Lower lobe of right lung (tissue), 2 donors: Measurements from ENCODE around the gene SH2D1B. TPM values are rescaled to one million over a fixed set of nuclear protein-coding genes. Genes with fewer than 3 reads are reported as not detected.

ENCODE experiments used
- ATAC-seq, 2 donors: fragments of 200-7000 bp; cut with Tn5 transposase; one replicate each; pipeline ENCODE4 v1.9.1; 2020 to 2022; ENCODE audit warnings: mild to moderate bottlenecking in 2 of 2, moderate library complexity in 2 of 2
- DNase-seq: peaks from one replicate; pipeline ENCODE4 v3.0.0-alpha.2; 2020
- H3K27ac ChIP-seq: fragments of 200-600 bp; one replicate; pipeline ENCODE4 v1.8.0; 2022
- H3K27me3 ChIP-seq: fragments of 200-600 bp; one replicate; pipeline ENCODE4 v1.8.0; 2022; ENCODE audit warnings: low read depth
- H3K36me3 ChIP-seq: fragments of 200-600 bp; one replicate; pipeline ENCODE4 v1.8.0; 2022; ENCODE audit warnings: mild to moderate bottlenecking
- H3K4me1 ChIP-seq: fragments of 200-600 bp; one replicate; pipeline ENCODE4 v1.8.0; 2022
- H3K4me3 ChIP-seq: fragments of 200-600 bp; one replicate; pipeline ENCODE4 v1.8.0; 2022; ENCODE audit warnings: mild to moderate bottlenecking
- H3K9me3 ChIP-seq: fragments of 200-600 bp; one replicate; pipeline ENCODE4 v1.8.0; 2022
- intact Hi-C: fragments of 100-400 bp; cut with DNase I; formaldehyde crosslinking; loops from one replicate; pipeline ENCODE4 v1.11.0; 2022
- total RNA-seq: library from RNA; stranded (reverse); fragmentation: NEBNext Ultra II Directional; extraction: Animal tissue kit (Norgen Biotek cat#: 25700); gene quantifications from one replicate; pipeline ENCODE4 v1.2.1, GENCODE V29; 2021
- TF ChIP-seq, protein P1 (sequence below): fragments of 200-600 bp; IDR thresholded peaks from one replicate; pipeline ENCODE4 v1.8.0; 2022; ENCODE audit warnings: antibody characterized with exemption, mild to moderate bottlenecking
- donor health status: DM: no; HTN: yes; CAD: no; lungs with severe emphysema.

SH2D1B gene
- total RNA-seq, 1 donor from 2014 or later, result 1.9 TPM

DNA sequence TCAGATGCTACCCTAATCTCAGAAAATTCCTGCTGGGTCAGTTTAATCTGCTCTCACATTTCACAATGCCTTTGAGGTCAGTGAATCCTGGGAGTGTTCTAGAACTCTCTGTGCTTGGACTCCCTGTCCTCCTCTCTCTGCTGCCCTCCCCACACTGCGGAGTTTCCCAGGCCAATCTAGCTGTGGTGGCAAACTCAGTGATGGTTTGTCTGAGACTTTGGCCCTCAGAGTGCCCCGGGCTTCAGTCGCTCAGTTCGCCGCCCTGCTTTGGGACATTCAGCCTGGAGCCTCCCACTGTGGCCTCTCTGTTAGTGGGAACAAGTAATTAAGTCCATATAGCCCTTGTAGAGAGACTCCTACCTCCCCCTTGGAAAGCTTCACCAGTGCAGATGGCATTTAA, 23.3 kb downstream of the SH2D1B start:
- H3K27me3 ChIP-seq, result no peaks in the 10 kb centered on the region
- no peaks in the 10 kb centered on the region for H3K9me3 ChIP-seq
- no peak for DNase-seq
- no peak overlapping the region for H3K27ac ChIP-seq
- H3K4me1 ChIP-seq, result no peaks in the 10 kb centered on the region
- intact Hi-C loops, result no loop called here
- no peaks in the 10 kb centered on the region for H3K36me3 ChIP-seq
- peak in 1 of 2 donors; percentile 32 for ATAC-seq
- TF ChIP-seq, protein P1, sequence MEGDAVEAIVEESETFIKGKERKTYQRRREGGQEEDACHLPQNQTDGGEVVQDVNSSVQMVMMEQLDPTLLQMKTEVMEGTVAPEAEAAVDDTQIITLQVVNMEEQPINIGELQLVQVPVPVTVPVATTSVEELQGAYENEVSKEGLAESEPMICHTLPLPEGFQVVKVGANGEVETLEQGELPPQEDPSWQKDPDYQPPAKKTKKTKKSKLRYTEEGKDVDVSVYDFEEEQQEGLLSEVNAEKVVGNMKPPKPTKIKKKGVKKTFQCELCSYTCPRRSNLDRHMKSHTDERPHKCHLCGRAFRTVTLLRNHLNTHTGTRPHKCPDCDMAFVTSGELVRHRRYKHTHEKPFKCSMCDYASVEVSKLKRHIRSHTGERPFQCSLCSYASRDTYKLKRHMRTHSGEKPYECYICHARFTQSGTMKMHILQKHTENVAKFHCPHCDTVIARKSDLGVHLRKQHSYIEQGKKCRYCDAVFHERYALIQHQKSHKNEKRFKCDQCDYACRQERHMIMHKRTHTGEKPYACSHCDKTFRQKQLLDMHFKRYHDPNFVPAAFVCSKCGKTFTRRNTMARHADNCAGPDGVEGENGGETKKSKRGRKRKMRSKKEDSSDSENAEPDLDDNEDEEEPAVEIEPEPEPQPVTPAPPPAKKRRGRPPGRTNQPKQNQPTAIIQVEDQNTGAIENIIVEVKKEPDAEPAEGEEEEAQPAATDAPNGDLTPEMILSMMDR, result no peak
- no peak overlapping the region for H3K4me3 ChIP-seq

DNA sequence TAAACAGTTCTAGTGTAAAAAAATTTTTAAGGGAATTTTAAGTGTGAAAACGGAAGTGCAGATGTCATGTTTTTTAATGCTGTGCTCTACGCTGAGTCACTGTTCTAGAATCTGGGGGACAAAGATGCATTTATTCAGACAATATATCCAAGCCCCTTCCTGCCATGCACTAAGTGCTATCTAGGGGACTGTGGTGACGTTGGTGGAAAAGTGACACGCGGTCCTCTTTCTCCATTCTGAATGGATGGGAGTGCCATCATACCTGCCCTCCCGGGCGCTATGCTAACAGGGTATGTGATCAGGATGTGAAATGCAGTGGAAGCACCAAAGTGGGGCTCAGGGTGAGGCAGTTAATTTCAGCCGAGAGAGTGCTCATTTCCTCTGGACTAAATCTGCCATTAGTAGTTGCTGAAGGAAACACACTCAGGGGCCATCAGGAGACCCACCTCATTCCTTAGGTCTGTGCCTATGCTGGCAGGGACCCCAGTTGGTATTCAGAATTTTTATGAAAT, 23.8 kb downstream of the SH2D1B start:
- intact Hi-C loops, result no loop called here
- no peak for ATAC-seq
- TF ChIP-seq, protein P1, result no peak

DNA sequence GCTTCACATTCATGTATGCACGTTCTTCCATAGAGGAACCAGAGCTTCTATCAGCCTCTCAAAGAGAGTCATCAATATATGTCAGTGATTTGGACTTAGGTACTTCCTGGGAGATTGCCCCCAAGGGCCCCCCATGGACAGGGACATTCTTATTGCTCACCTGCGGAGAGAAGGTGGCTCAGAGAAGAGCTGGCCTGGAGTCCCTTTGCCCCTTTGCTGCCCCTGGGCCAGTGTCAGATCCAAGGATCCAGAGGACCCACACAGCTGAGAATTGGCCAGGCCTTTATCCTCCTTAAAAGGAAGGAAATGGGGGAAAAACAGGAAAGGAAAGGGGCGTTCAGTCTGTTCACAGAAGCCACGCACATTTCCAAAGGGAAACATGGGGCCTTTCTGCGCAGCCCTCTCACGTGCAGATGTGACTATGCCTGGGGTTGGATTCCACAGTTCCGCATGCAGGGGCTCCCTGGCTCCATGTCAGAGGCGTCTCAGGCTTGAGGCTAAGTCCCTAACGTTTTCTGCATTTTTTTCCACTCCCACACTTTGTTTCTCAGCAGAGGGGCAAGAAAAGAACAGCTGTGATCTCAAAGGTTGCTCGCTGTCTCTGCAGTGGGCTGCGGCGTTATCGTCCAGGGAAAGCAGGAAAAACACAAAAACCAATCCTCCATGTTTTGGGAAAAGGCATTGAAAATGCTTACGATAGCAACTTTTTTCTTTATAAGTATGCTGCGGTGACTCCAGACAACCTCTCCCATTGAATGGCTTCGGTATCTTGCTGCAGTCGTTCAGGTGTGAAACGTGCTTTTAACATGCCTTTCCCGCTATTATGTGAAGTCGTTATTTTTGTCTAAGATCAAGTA, 24.5 kb downstream of the SH2D1B start:
- intact Hi-C loops, result no loop called here
- Histone ChIP-seq H3K27me3 (no peaks in the 10 kb centered on the region), H3K4me3 (no peak overlapping the region), H3K9me3 (no peaks in the 10 kb centered on the region), H3K4me1 (no peaks in the 10 kb centered on the region), H3K27ac (no peak overlapping the region), H3K36me3 (no peaks in the 10 kb centered on the region)
- TF ChIP-seq, protein P1, result no peak
- no peak for DNase-seq
- ATAC-seq, result no peak

More for the DNA sequence above, 23.8 kb downstream of the SH2D1B start:
- Histone ChIP-seq H3K27ac (no peak overlapping the region), H3K4me1 (no peaks in the 10 kb centered on the region), H3K9me3 (no peaks in the 10 kb centered on the region), H3K27me3 (no peaks in the 10 kb centered on the region), H3K4me3 (no peak overlapping the region), H3K36me3 (no peaks in the 10 kb centered on the region)
- no peak for DNase-seq

DNA sequence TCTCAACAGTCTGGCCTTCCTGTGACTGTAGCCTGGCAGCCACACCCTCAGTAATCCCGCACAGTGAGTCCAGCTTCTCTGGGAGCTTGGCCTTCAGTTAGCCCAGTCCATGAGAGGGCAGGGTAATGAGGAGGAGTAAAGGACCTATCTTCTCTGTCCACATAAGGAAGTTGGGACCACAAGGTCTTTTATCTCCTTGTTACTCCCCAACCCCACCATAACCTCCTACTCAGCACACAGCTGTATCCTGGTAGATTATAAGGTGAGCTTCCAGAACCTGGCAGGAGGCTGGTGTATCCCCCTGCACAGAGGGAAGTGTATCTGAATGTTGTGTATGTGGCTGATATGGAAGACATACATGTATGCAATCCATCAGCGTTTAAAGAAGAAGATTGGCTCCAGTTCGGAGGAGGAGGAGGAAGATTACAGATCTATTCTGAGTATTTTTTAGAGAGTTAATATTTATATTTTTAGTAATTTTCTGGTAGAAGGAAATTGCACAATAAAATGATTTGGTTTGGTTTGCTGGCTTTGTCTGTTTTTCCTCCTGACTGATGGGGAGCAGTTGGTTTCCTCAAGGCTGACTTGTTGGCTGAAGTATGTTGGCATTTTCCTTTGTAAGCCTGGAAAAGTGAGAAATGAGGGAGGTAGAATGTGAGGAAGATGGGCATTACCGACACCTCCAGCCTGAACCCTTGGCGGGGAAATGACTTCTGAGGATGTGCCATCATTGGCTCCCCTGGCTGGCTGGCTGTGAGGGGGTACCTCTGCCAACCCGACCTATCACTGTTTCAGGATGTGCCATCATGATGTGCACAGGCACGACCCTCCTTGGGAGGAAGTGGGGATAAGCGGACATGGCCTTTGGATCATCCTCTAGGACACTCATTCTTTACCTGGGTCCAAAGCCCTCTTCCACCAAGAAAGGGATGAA, 25.4 kb downstream of the SH2D1B start:
- Histone ChIP-seq H3K4me1 (no peaks in the 10 kb centered on the region), H3K4me3 (no peak overlapping the region), H3K27me3 (no peaks in the 10 kb centered on the region), H3K36me3 (no peaks in the 10 kb centered on the region), H3K27ac (no peak overlapping the region), H3K9me3 (no peaks in the 10 kb centered on the region)
- intact Hi-C loops, result no loop called here
- ATAC-seq (no peak), DNase-seq (no peak)
- TF ChIP-seq, protein P1, result no peak

DNA sequence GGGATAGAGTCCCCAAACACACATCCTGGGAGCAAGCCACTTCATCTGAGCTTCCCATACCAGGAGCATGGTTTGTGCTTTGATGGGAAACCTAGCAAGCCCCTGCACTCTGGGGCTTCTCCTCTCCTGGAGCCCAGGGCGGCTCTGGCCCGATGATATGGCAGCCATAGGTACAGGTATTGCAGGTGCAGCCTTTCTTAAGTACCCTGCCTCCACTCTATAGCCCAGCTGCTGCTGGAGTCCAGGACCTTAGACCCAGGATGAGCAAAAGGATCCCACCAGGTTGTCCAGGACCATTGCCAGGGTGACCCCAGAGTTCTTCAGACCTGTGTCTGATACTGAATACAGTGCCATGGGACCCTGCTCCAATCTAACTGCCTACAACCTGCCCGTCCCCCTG, 26.2 kb downstream of the SH2D1B start:
- H3K27me3 ChIP-seq, result no peaks in the 10 kb centered on the region
- intact Hi-C loops, result no loop called here
- TF ChIP-seq, protein P1, result no peak
- no peaks in the 10 kb centered on the region for H3K4me1 ChIP-seq
- H3K36me3 ChIP-seq, result no peaks in the 10 kb centered on the region
- H3K27ac ChIP-seq, result no peak overlapping the region
- H3K9me3 ChIP-seq, result no peaks in the 10 kb centered on the region
- ATAC-seq, result no peak
- DNase-seq, result no peak
- no peak overlapping the region for H3K4me3 ChIP-seq
